CD14-positive monocyte (primary cell): ENCODE data around the gene RBL1. TPM values are rescaled to one million over a fixed set of nuclear protein-coding genes. Genes with fewer than 3 reads are reported as not detected.

ENCODE experiments used
- DNase-seq, 3 donors: peaks; one replicate each; pipeline ENCODE4 v3.0.0-alpha.2; 2011 to 2022
- H2AFZ ChIP-seq: 2 replicates; pipeline ENCODE4 v1.6.0; 2012; ENCODE audit warnings: mild to moderate bottlenecking, low read depth, low read length, inconsistent platforms; ENCODE audit not compliant: insufficient read depth, poor library complexity, severe bottlenecking
- H3K27ac ChIP-seq, 2 donors: 1 replicate in 1 of 2; 2 replicates in 1 of 2; pipeline ENCODE4 v1.5.1; 2012 to 2013; ENCODE audit warnings: low read length in 2 of 2, control low read depth in 1 of 2, inconsistent platforms in 1 of 2, low read depth in 1 of 2, mild to moderate bottlenecking in 1 of 2
- H3K27me3 ChIP-seq, 2 donors: one replicate each; pipeline versions ENCODE4 v1.6.0 to v1.6.1; 2011 to 2013; ENCODE audit warnings: low read length in 2 of 2; ENCODE audit not compliant: control insufficient read depth in 2 of 2, insufficient read depth in 2 of 2
- H3K36me3 ChIP-seq, 2 donors: replicated peaks in 1 of 2; 1 replicate in 1 of 2; 2 replicates in 1 of 2; pipeline versions ENCODE4 v1.5.1 to v1.6.1; 2012 to 2013; ENCODE audit warnings: low read length in 2 of 2, control low read depth in 1 of 2, inconsistent platforms in 1 of 2, mild to moderate bottlenecking in 1 of 2; ENCODE audit not compliant: insufficient read depth in 2 of 2, control insufficient read depth in 1 of 2
- H3K4me1 ChIP-seq, 2 donors: 1 replicate in 1 of 2; 2 replicates in 1 of 2; pipeline versions ENCODE4 v1.5.1 to v1.6.1; 2012 to 2013; ENCODE audit warnings: low read length in 2 of 2, control low read depth in 1 of 2, inconsistent platforms in 1 of 2, mild to moderate bottlenecking in 1 of 2, moderate library complexity in 1 of 2; ENCODE audit not compliant: insufficient read depth in 2 of 2, control insufficient read depth in 1 of 2
- H3K4me2 ChIP-seq: replicated peaks from 2 replicates; pipeline ENCODE3; 2012; ENCODE audit warnings: low read length, moderate library complexity, mild to moderate bottlenecking; ENCODE audit not compliant: poor library complexity, severe bottlenecking; ENCODE audit errors: extremely low read depth
- H3K4me3 ChIP-seq, 3 experiments: fragments of 200-600 bp in 1 of 3; sonication (generic) in 1 of 3; replicated peaks in 1 of 3; 1 replicate in 2 of 3; 2 replicates in 1 of 3; pipeline ENCODE4 v1.5.1; 2011 to 2013; ENCODE audit warnings: low read length in 3 of 3, mild to moderate bottlenecking in 3 of 3, control low read depth in 2 of 3, low read depth in 2 of 3, inconsistent platforms in 1 of 3, moderate library complexity in 1 of 3
- H3K79me2 ChIP-seq: 2 replicates; pipeline ENCODE4 v1.6.0; 2012; ENCODE audit warnings: mild to moderate bottlenecking, control low read depth, inconsistent platforms, low read length, moderate library complexity; ENCODE audit not compliant: insufficient read depth
- H3K9ac ChIP-seq: 2 replicates; pipeline ENCODE4 v1.6.0; 2017; ENCODE audit warnings: low read length, mild to moderate bottlenecking; ENCODE audit not compliant: insufficient read depth, poor library complexity, severe bottlenecking
- H3K9me3 ChIP-seq, 2 donors: replicated peaks in 1 of 2; 1 replicate in 1 of 2; 2 replicates in 1 of 2; pipeline versions ENCODE4 v1.5.1 to v1.6.1; 2012 to 2013; ENCODE audit warnings: low read length in 2 of 2, control low read depth in 1 of 2; ENCODE audit not compliant: control insufficient read depth in 1 of 2, insufficient read depth in 1 of 2
- H4K20me1 ChIP-seq: 2 replicates; pipeline ENCODE4 v1.6.0; 2012; ENCODE audit warnings: mild to moderate bottlenecking, low read length, control low read depth, moderate library complexity; ENCODE audit not compliant: insufficient read depth
- H3K27ac Mint-ChIP-seq, 7 donors: one replicate each; pipeline ENCODE4 v1.8.0; 2020; ENCODE audit warnings: mild to moderate bottlenecking in 7 of 7, mixed read lengths in 7 of 7, moderate library complexity in 6 of 7, inconsistent platforms in 2 of 7
- H3K27me3 Mint-ChIP-seq, 3 donors: one replicate each; pipeline ENCODE4 v1.8.0; 2021 to 2022; ENCODE audit warnings: low read depth in 3 of 3, mild to moderate bottlenecking in 3 of 3, mixed read lengths in 3 of 3, moderate library complexity in 3 of 3, inconsistent platforms in 1 of 3
- H3K36me3 Mint-ChIP-seq, 2 donors: one replicate each; pipeline ENCODE4 v1.8.0; 2020; ENCODE audit warnings: mixed read lengths in 2 of 2, inconsistent platforms in 1 of 2, mild to moderate bottlenecking in 1 of 2
- H3K4me1 Mint-ChIP-seq: one replicate; pipeline ENCODE4 v1.8.0; 2020; ENCODE audit warnings: mild to moderate bottlenecking, mixed read lengths
- H3K4me3 Mint-ChIP-seq, 2 donors: one replicate each; pipeline ENCODE4 v1.8.0; 2020; ENCODE audit warnings: mild to moderate bottlenecking in 2 of 2, mixed read lengths in 2 of 2, moderate library complexity in 1 of 2
- H3K9me3 Mint-ChIP-seq, 7 donors: one replicate each; pipeline ENCODE4 v1.8.0; 2020 to 2022; ENCODE audit warnings: mixed read lengths in 7 of 7, mild to moderate bottlenecking in 6 of 7, moderate library complexity in 6 of 7, inconsistent platforms in 2 of 7
- CTCF ChIP-seq: fragments of 200-600 bp; IDR thresholded peaks from one replicate; pipeline ENCODE4 v1.8.0; 2022; ENCODE audit warnings: antibody characterized with exemption, mild to moderate bottlenecking
- WGBS: methylation state at CpG from one replicate; pipeline ENCODE4 v1.1.5; 2013; ENCODE audit warnings: missing lambda C conversion rate; ENCODE audit not compliant: insufficient coverage; 5-methylcytosine and 5-hydroxymethylcytosine counted together
- intact Hi-C, 2 donors: fragments of 100-400 bp; cut with micrococcal nuclease; formaldehyde crosslinking; loops; one replicate each; pipeline versions ENCODE4 v1.15.0 to v1.15.1; 2023
- polyA plus RNA-seq, 3 donors: library from polyadenylated mRNA; depleted of rRNA in 1 of 3; unstranded in 2 of 3; stranded (reverse) in 1 of 3; fragments of 300-500 nt in 2 of 3; fragments of >200 nt in 1 of 3; fragmentation: Illumina TruSeq in 2 of 3; gene quantifications; 1 replicate in 2 of 3; 2 replicates in 1 of 3; pipeline ENCODE4 v1.2.3, GENCODE V29; 2012 to 2021

Gene RBL1
- polyA plus RNA-seq, 3 donors, result 1.5 to 3.7 (median 2.4) TPM

DNA sequence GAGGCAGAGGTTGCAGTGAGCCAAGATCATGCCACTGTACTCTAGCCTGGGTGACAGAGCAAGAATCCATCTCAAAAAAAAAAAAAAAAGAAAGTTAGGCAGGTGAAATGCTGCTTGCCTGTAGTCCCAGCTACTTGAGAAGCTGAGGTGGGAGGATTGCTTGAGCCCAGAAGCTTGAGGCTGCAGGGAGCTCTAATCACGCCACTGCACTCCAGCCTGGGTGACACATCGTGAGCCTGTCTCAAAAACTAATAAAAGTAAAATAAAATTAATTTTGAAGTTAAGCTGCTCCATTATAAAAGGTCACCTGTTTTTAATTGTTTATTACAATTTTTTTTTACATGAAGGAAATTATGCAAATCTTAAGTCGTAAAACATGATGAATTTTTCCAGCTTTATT is 121.1 kb downstream of the RBL1 start:
- no peaks in the 10 kb centered on the region for H3K27me3 ChIP-seq
- no peak overlapping the region for H3K27ac ChIP-seq
- intact Hi-C loops, result no loop called here
- H3K9me3 ChIP-seq, result no peaks in the 10 kb centered on the region
- no peaks in the 10 kb centered on the region for H3K79me2 ChIP-seq
- no peaks in the 10 kb centered on the region for H4K20me1 ChIP-seq
- H3K4me1 ChIP-seq, result peaks cover 19 to 20% of the 10 kb centered on the region in 2 donors
- TF ChIP-seq CTCF, result no peak
- H3K4me2 ChIP-seq, result no peak overlapping the region
- H3K27ac Mint-ChIP-seq, result no peak overlapping the region
- no CpG with 5 or more reads among the region's 3 CpGs for WGBS
- H3K27me3 Mint-ChIP-seq, result no peaks in the 10 kb centered on the region
- H3K9ac ChIP-seq, result no peak overlapping the region
- H2AFZ ChIP-seq, result no peak overlapping the region
- H3K36me3 ChIP-seq, result no peaks in the 10 kb centered on the region
- H3K4me1 Mint-ChIP-seq, result peaks cover 17% of the 10 kb centered on the region
- no peak overlapping the region for H3K4me3 Mint-ChIP-seq
- no peak for DNase-seq
- no peaks in the 10 kb centered on the region for H3K36me3 Mint-ChIP-seq
- H3K4me3 ChIP-seq, result no peak overlapping the region
- H3K9me3 Mint-ChIP-seq, result peaks cover 0 to 2% (median 0%) of the 10 kb centered on the region in 7 donors

GRCh38 chr20:36971103-36971502 is 124.7 kb downstream of the RBL1 start:
- no peaks in the 10 kb centered on the region for H3K27me3 ChIP-seq
- H2AFZ ChIP-seq, result no peak overlapping the region
- intact Hi-C loops, result no loop called here
- Mint-ChIP-seq H3K27me3 (peaks cover 0 to 3% (median 0%) of the 10 kb centered on the region in 3 donors), H3K36me3 (no peaks in the 10 kb centered on the region), H3K4me3 (no peak overlapping the region), H3K9me3 (peaks cover 0 to 3% (median 0%) of the 10 kb centered on the region in 7 donors), H3K4me1 (peaks cover 40% of the 10 kb centered on the region), H3K27ac (no peak overlapping the region)
- TF ChIP-seq CTCF, result no peak
- H3K79me2 ChIP-seq, result no peaks in the 10 kb centered on the region
- no peaks in the 10 kb centered on the region for H3K36me3 ChIP-seq
- no peaks in the 10 kb centered on the region for H3K9me3 ChIP-seq
- peaks cover 41 to 43% of the 10 kb centered on the region in 2 donors for H3K4me1 ChIP-seq
- no peak for DNase-seq
- no peak overlapping the region for H3K9ac ChIP-seq
- no peak overlapping the region for H3K4me2 ChIP-seq
- no peak overlapping the region for H3K4me3 ChIP-seq
- WGBS, result no CpG with 5 or more reads among the region's 1 CpG
- no peak overlapping the region for H3K27ac ChIP-seq
- no peaks in the 10 kb centered on the region for H4K20me1 ChIP-seq
